Activated naive CD8-positive, alpha-beta T cell treated with anti-CD3 and anti-CD28 coated beads, Interleukin-2, amount 10 ng/mL, durations not matched to agents 7 days and 5 days (primary cell): Measurements from ENCODE around the gene MYL9. TPM values are rescaled to one million over a fixed set of nuclear protein-coding genes. Genes with fewer than 3 reads are reported as not detected.
A peak's percentile ranks its signal among the peaks of the same experiment; 100 is the strongest.

Experiments used
- ATAC-seq: fragments of 150-1000 bp; cut with Tn5 transposase; one replicate; pipeline ENCODE4 v1.10.0; 2021; ENCODE audit warnings: low read depth, moderate library complexity
- POLR2A ChIA-PET: fragments of 350-600 bp; sonication (Branson Sonifier 250); formaldehyde crosslinking; loops from one replicate; lab custom pipeline; 2021; ENCODE audit warnings: antibody characterized with exemption; lab: Charles Lee
- DNase-seq: peaks from one replicate; pipeline ENCODE4 v3.0.0; 2021
- H3K27ac Mint-ChIP-seq: one replicate; pipeline ENCODE4 v1.8.0; 2022; ENCODE audit warnings: mild to moderate bottlenecking, mixed read lengths
- H3K27me3 Mint-ChIP-seq: one replicate; pipeline ENCODE4 v1.8.0; 2022; ENCODE audit warnings: mild to moderate bottlenecking, moderate library complexity, mixed read lengths
- H3K36me3 Mint-ChIP-seq: one replicate; pipeline ENCODE4 v1.8.0; 2021; ENCODE audit warnings: mild to moderate bottlenecking, mixed read lengths
- H3K4me1 Mint-ChIP-seq: one replicate; pipeline ENCODE4 v1.8.0; 2021; ENCODE audit warnings: mixed read lengths
- H3K4me3 Mint-ChIP-seq: one replicate; pipeline ENCODE4 v1.8.0; 2022; ENCODE audit warnings: mild to moderate bottlenecking, moderate library complexity, mixed read lengths
- H3K9me3 Mint-ChIP-seq: one replicate; pipeline ENCODE4 v1.8.0; 2021; ENCODE audit warnings: mixed read lengths
- total RNA-seq, 2 experiments: library from RNA; stranded (reverse); gene quantifications; one replicate each; pipeline ENCODE4 v1.2.3, GENCODE V29; 2021

Gene MYL9
- total RNA-seq, 2 experiments from 2014 or later: 0.51 to 0.61 TPM

- Mint-ChIP-seq H3K9me3 (no peaks in the 10 kb centered on the region), H3K36me3 (peaks cover 18% of the 10 kb centered on the region), H3K27ac (no peak overlapping the region), H3K27me3 (no peaks in the 10 kb centered on the region), H3K4me1 (peaks cover 29% of the 10 kb centered on the region), H3K4me3 (no peak overlapping the region)
- POLR2A ChIA-PET: interaction anchor here (0.6 to 18.2 kb wide), 4 partner anchors 13 to 66 kb away, joined by 3 to 195 read pairs (median 4); partner anchors contain the start of gene TGIF2
- DNase-seq (no peak), ATAC-seq (no peak)
Measured at GRCh38 chr20:36587388-36588070, 46.2 kb downstream of the MYL9 start.

- Mint-ChIP-seq H3K9me3 (no peaks in the 10 kb centered on the region), H3K4me1 (peaks cover 41% of the 10 kb centered on the region), H3K27me3 (no peaks in the 10 kb centered on the region), H3K4me3 (no peak overlapping the region), H3K36me3 (peaks cover 20% of the 10 kb centered on the region), H3K27ac (peak overlapping the region; percentile 71)
- DNase-seq (no peak), ATAC-seq (no peak)
- POLR2A ChIA-PET: interaction anchor here (0.5 to 18.2 kb wide), 5 partner anchors 14 to 155 kb away, joined by 3 to 195 read pairs (median 4); partner anchors contain the start of genes RAB5IF and TGIF2
Measured at GRCh38 chr20:36591281-36591680, 50.0 kb downstream of the MYL9 start.

GRCh38 chr20:36591854-36592641 is 50.7 kb downstream of the MYL9 start:
- POLR2A ChIA-PET: interaction anchor here (0.5 to 18.2 kb wide), 5 partner anchors 13 to 154 kb away, joined by 3 to 195 read pairs (median 4); partner anchors contain the start of genes RAB5IF and TGIF2
- peaks cover 41% of the 10 kb centered on the region for H3K4me1 Mint-ChIP-seq
- peak overlapping the region; percentile 78 for H3K27ac Mint-ChIP-seq
- ATAC-seq (peak; percentile 51), DNase-seq (peak; percentile 41)
- H3K4me3 Mint-ChIP-seq: peak overlapping the region; percentile 37
- no peaks in the 10 kb centered on the region for H3K9me3 Mint-ChIP-seq
- peaks cover 20% of the 10 kb centered on the region for H3K36me3 Mint-ChIP-seq
- no peaks in the 10 kb centered on the region for H3K27me3 Mint-ChIP-seq

GRCh38 chr20:36593347-36593929 is 52.1 kb downstream of the MYL9 start:
- peaks cover 38% of the 10 kb centered on the region for H3K4me1 Mint-ChIP-seq
- POLR2A ChIA-PET: interaction anchor here (1.3 to 18.2 kb wide), 4 partner anchors 12 to 31 kb away, joined by 3 to 195 read pairs (median 44); partner anchors contain the start of genes RAB5IF and TGIF2
- no peaks in the 10 kb centered on the region for H3K9me3 Mint-ChIP-seq
- peak overlapping the region; percentile 78 for H3K27ac Mint-ChIP-seq
- H3K4me3 Mint-ChIP-seq: no peak overlapping the region
- ATAC-seq: no peak
- DNase-seq: no peak
- no peaks in the 10 kb centered on the region for H3K27me3 Mint-ChIP-seq
- H3K36me3 Mint-ChIP-seq: peaks cover 20% of the 10 kb centered on the region

GRCh38 chr20:36599912-36600345 is 58.6 kb downstream of the MYL9 start:
- DNase-seq: no peak
- no peaks in the 10 kb centered on the region for H3K9me3 Mint-ChIP-seq
- H3K4me1 Mint-ChIP-seq: peaks cover 23% of the 10 kb centered on the region
- H3K27me3 Mint-ChIP-seq: no peaks in the 10 kb centered on the region
- H3K36me3 Mint-ChIP-seq: peaks cover 3% of the 10 kb centered on the region
- no peak for ATAC-seq
- H3K27ac Mint-ChIP-seq: no peak overlapping the region
- H3K4me3 Mint-ChIP-seq: no peak overlapping the region
- POLR2A ChIA-PET: interaction anchor here (0.7 to 18.2 kb wide), 3 partner anchors 10 to 26 kb away, joined by 3 to 195 read pairs (median 3); partner anchors contain the start of gene TGIF2

Other genes with a start within 250 kb of the MYL9 start
- 10 to 100 TPM; 27.0 to 27.5 TPM for gene DLGAP4, start 235.2 kb upstream of the MYL9 start, total RNA-seq
- gene TGIF2, start 32.1 kb downstream of the MYL9 start, total RNA-seq: 10 to 100 TPM; 32.2 to 33.1 TPM
- 10 to 100 TPM; 73.1 to 76.1 TPM for gene RAB5IF, start 64.3 kb downstream of the MYL9 start, total RNA-seq
- gene SLA2, start 104.7 kb downstream of the MYL9 start, total RNA-seq: 100 to 1,000 TPM; 103 TPM
- 10 to 100 TPM; 34.3 to 35.5 TPM for gene NDRG3, start 204.6 kb downstream of the MYL9 start, total RNA-seq
- gene DSN1, start 232.2 kb downstream of the MYL9 start, total RNA-seq: 10 to 100 TPM; 32.2 to 32.4 TPM